SK-N-SH treated with all-trans-retinoic acid at 6 μM for 48 hours (cell line): ENCODE data around the gene RNASE11.
"Not testable (repeated sequence)": the region's sequence is repeated elsewhere in the genome, so short reads cannot be mapped to it uniquely, and the experiment has no call there.

ENCODE experiments used
- ATAC-seq: fragments of 200-7000 bp; cut with Tn5 transposase; 3 replicates; pipeline ENCODE4 v1.9.1; 2020; ENCODE audit warnings: mild to moderate bottlenecking, moderate library complexity
- ARNTL ChIP-seq: fragments of 450-650 bp; formaldehyde crosslinking; IDR thresholded peaks from 2 replicates; pipeline ENCODE4 v1.5.0; 2020; ENCODE audit warnings: low read depth, mild to moderate bottlenecking, moderate library complexity, borderline replicate concordance
- BACH2 ChIP-seq: fragments of 250-450 bp; sonication (Bioruptor Pico); IDR thresholded peaks from 2 replicates; pipeline ENCODE4 v1.9.0; 2021; ENCODE audit warnings: mild to moderate bottlenecking, borderline replicate concordance
- CREB5 ChIP-seq: fragments of 250-450 bp; sonication (Bioruptor Pico); IDR thresholded peaks from 2 replicates; pipeline ENCODE4 v1.5.1; 2020; ENCODE audit warnings: low read depth, mild to moderate bottlenecking, moderate library complexity
- CSRNP3 ChIP-seq: fragments of 250-450 bp; sonication (Bioruptor Pico); IDR thresholded peaks from 2 replicates; pipeline ENCODE4 v1.5.1; 2021; ENCODE audit warnings: mild to moderate bottlenecking, moderate library complexity
- ESRRG ChIP-seq: fragments of 250-450 bp; sonication (Bioruptor Pico); IDR thresholded peaks from 2 replicates; pipeline ENCODE4 v1.6.1; 2021; ENCODE audit warnings: mild to moderate bottlenecking
- GLIS3 ChIP-seq: fragments of 250-450 bp; sonication (Bioruptor Pico); IDR thresholded peaks from 2 replicates; pipeline ENCODE4 v1.5.0; 2020; ENCODE audit warnings: mild to moderate bottlenecking, moderate library complexity
- ISL1 ChIP-seq: fragments of 250-450 bp; sonication (Bioruptor Pico); IDR thresholded peaks from 2 replicates; pipeline ENCODE4 v2.1.2; 2022; ENCODE audit warnings: mild to moderate bottlenecking, moderate library complexity
- OSR1 ChIP-seq: fragments of 250-450 bp; sonication (Bioruptor Pico); IDR thresholded peaks from 2 replicates; pipeline ENCODE4 v1.8.0; 2022; ENCODE audit warnings: moderate library complexity, mild to moderate bottlenecking, inconsistent platforms
- PPARA ChIP-seq: fragments of 250-450 bp; sonication (Bioruptor Pico); IDR thresholded peaks from 2 replicates; pipeline ENCODE4 v1.5.0; 2020; ENCODE audit warnings: mild to moderate bottlenecking, borderline replicate concordance
- RARB ChIP-seq: fragments of 250-450 bp; sonication (Bioruptor Pico); IDR thresholded peaks from 2 replicates; pipeline ENCODE4 v1.8.0; 2021; ENCODE audit warnings: mild to moderate bottlenecking, moderate library complexity
- SNAI2 ChIP-seq: fragments of 250-450 bp; sonication (Bioruptor Pico); IDR thresholded peaks from 2 replicates; pipeline ENCODE4 v1.5.0; 2020; ENCODE audit warnings: mild to moderate bottlenecking, moderate library complexity
- TCF4 ChIP-seq: fragments of 250-450 bp; sonication (Bioruptor Pico); IDR thresholded peaks from 2 replicates; pipeline ENCODE4 v1.8.0; 2021; ENCODE audit warnings: mild to moderate bottlenecking, moderate library complexity, borderline replicate concordance
- TOX ChIP-seq: fragments of 250-450 bp; sonication (Bioruptor Pico); IDR thresholded peaks from 2 replicates; pipeline ENCODE4 v1.8.0; 2021; ENCODE audit warnings: mild to moderate bottlenecking, moderate library complexity, borderline replicate concordance
- TSHZ2 ChIP-seq: fragments of 250-450 bp; sonication (Bioruptor Pico); IDR thresholded peaks from 2 replicates; pipeline ENCODE4 v1.5.0; 2020; ENCODE audit warnings: mild to moderate bottlenecking, moderate library complexity
- ZC3H10 ChIP-seq: fragments of 250-450 bp; sonication (Bioruptor Pico); IDR thresholded peaks from 2 replicates; pipeline ENCODE4 v1.5.1; 2021; ENCODE audit warnings: mild to moderate bottlenecking, moderate library complexity
- ZFP30 ChIP-seq: fragments of 450-650 bp; formaldehyde crosslinking; IDR thresholded peaks from 2 replicates; pipeline ENCODE4 v1.5.0; 2022; ENCODE audit warnings: mild to moderate bottlenecking, moderate library complexity
- ZNF565 ChIP-seq: fragments of 450-650 bp; formaldehyde crosslinking; conservative IDR thresholded peaks from 2 replicates; pipeline ENCODE4 v1.5.0; 2020; ENCODE audit warnings: low read depth, mild to moderate bottlenecking, moderate library complexity
- TF ChIP-seq, protein P1 (sequence below): fragments of 250-450 bp; sonication (Bioruptor Pico); IDR thresholded peaks from 2 replicates; pipeline ENCODE4 v1.8.0; 2020; ENCODE audit warnings: mild to moderate bottlenecking, moderate library complexity, borderline replicate concordance
- TF ChIP-seq, protein P2 (sequence below): fragments of 250-450 bp; sonication (Bioruptor Pico); IDR thresholded peaks from 2 replicates; pipeline ENCODE4 v1.8.0; 2021; ENCODE audit warnings: low read depth, mild to moderate bottlenecking, moderate library complexity, borderline replicate concordance

RNASE11 gene

DNA sequence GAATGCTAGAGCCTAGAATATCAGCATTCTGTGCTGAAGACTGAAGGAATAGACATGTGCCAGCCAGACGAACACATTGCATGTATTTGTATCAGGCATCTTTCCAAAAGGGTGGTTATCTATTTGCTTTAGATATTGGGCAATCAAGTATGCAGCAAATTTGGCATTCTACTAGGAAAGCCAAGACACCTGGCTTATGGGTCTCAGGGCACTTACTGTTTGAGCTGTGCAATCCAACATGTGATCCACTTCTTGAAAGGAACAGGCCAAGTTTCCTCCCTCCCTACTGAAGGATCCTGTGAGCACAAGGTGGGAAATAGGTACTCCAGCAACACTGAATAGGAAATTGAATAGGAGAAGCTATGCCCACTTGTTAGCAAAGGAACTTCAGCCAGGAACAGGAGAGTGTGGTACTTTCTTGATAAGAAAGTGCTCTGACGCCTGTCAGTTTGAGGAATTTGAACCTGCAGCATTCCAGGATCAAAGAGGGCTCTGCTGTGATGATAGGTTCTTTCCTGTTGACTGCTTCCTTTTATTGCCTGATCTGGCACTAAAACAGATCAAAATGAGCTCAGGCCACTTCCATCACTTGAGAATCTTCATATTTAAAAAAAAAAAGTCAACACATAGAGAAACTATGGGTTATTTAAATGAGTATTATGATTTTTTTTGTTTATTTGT is 33.1 kb upstream of the RNASE11 start (continued):
- no peak for TF ChIP-seq RARB (CRISPR knock-in tag)
- TF ChIP-seq TOX (CRISPR knock-in tag), result no peak
- TF ChIP-seq OSR1 (CRISPR knock-in tag), result no peak

GRCh38 chr14:20619688-20620087 is 31.9 kb upstream of the RNASE11 start:
- not testable (repeated sequence) for ATAC-seq

DNA sequence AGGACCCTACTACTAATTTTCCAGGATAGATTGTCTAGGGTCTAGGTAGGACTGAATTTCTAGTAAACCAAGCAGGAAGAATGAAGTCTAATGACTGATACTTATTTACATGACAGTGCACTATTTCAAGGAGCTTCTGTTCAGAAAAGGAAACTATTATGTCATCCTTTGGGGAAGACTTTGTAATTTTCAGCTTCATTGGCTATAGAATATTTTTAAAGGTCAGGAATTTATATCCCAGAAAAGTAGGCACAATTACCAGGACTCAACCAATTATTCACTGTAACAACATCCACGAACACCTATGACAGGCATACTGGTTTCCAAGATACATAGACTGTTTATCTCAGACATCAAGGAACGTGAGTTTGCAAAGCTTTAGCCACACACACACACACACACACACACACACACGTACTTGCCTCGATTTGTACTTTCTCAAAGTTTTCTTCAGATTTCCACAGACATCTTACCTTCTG is 30.5 kb upstream of the RNASE11 start:
- no peak for ATAC-seq

DNA sequence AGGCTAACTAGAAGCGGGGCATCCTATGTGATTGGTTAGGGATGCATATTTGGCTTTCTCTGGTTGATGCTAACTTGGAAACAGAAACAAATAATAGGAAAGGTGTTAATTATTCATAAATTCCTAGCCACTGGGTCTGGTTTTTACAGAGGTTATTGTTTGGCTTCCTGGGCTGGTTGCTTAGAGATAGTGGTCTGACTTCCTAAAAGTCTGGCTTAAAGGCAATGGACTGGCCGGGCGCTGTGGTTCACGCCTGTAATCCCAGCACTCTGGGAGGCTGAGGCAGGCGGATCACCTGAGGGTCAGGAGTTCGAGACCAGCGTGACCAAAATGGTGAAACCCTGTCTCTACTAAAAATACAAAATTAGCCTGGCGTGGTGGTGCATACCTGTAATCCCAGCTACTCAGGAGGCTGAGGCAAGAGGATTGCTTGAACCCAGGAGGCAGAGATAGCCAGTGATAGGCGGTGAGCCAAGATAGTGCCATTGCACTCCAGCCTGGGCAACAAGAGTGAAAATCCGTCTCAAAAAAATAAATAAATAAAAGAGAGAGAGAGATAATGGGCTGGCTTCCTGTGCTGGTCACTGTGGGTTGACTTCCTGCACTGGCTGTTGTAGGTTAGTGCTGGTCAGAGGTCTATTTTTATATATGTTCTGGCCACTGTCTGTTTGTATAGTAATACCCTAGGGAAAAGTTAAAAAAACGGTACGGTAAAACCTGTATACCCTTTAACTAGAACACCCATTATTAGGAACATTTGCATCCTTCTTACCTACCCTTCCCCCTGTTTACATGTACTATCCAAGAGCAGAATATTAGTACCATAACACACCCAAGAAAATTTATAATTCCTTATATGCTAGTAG is 29.6 kb upstream of the RNASE11 start:
- no peak for ATAC-seq
- no peak for TF ChIP-seq ZC3H10 (CRISPR knock-in tag)
- no peak for TF ChIP-seq BACH2 (CRISPR knock-in tag)
- no peak for TF ChIP-seq ZFP30 (CRISPR knock-in tag)
- TF ChIP-seq GLIS3 (CRISPR knock-in tag), result no peak
- no peak for TF ChIP-seq CREB5 (CRISPR knock-in tag)
- no peak for TF ChIP-seq SNAI2 (CRISPR knock-in tag)
- no peak for TF ChIP-seq ARNTL
- TF ChIP-seq RARB (CRISPR knock-in tag), result no peak
- TF ChIP-seq PPARA, result no peak
- no peak for TF ChIP-seq TCF4 (CRISPR knock-in tag)
- TF ChIP-seq TOX (CRISPR knock-in tag), result no peak

More for the DNA sequence above, 30.5 kb upstream of the RNASE11 start:
- TF ChIP-seq CSRNP3 (CRISPR knock-in tag) (no peak), BACH2 (CRISPR knock-in tag) (no peak), SNAI2 (CRISPR knock-in tag) (no peak), TOX (CRISPR knock-in tag) (no peak), ZC3H10 (CRISPR knock-in tag) (no peak), ISL1 (CRISPR knock-in tag) (no peak), ZNF565 (CRISPR knock-in tag) (no peak), ESRRG (no peak), TSHZ2 (no peak)
- TF ChIP-seq, protein P1, sequence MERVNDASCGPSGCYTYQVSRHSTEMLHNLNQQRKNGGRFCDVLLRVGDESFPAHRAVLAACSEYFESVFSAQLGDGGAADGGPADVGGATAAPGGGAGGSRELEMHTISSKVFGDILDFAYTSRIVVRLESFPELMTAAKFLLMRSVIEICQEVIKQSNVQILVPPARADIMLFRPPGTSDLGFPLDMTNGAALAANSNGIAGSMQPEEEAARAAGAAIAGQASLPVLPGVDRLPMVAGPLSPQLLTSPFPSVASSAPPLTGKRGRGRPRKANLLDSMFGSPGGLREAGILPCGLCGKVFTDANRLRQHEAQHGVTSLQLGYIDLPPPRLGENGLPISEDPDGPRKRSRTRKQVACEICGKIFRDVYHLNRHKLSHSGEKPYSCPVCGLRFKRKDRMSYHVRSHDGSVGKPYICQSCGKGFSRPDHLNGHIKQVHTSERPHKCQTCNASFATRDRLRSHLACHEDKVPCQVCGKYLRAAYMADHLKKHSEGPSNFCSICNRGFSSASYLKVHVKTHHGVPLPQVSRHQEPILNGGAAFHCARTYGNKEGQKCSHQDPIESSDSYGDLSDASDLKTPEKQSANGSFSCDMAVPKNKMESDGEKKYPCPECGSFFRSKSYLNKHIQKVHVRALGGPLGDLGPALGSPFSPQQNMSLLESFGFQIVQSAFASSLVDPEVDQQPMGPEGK, result no peak
- TF ChIP-seq, protein P2, sequence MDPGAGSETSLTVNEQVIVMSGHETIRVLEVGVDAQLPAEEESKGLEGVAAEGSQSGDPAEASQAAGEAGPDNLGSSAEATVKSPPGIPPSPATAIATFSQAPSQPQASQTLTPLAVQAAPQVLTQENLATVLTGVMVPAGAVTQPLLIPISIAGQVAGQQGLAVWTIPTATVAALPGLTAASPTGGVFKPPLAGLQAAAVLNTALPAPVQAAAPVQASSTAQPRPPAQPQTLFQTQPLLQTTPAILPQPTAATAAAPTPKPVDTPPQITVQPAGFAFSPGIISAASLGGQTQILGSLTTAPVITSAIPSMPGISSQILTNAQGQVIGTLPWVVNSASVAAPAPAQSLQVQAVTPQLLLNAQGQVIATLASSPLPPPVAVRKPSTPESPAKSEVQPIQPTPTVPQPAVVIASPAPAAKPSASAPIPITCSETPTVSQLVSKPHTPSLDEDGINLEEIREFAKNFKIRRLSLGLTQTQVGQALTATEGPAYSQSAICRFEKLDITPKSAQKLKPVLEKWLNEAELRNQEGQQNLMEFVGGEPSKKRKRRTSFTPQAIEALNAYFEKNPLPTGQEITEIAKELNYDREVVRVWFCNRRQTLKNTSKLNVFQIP, result no peak
